ENCODE measurements around the gene C1QTNF3. TPM values are rescaled to one million over a fixed set of nuclear protein-coding genes. Genes with fewer than 3 reads are reported as not detected.
"Not testable (repeated sequence)": the region's sequence is repeated elsewhere in the genome, so short reads cannot be mapped to it uniquely, and the experiment has no call there.

The C1QTNF3 gene
- total RNA-seq, 2 donors from 2014 or later: 1.6 to 8.2 TPM

DNA sequence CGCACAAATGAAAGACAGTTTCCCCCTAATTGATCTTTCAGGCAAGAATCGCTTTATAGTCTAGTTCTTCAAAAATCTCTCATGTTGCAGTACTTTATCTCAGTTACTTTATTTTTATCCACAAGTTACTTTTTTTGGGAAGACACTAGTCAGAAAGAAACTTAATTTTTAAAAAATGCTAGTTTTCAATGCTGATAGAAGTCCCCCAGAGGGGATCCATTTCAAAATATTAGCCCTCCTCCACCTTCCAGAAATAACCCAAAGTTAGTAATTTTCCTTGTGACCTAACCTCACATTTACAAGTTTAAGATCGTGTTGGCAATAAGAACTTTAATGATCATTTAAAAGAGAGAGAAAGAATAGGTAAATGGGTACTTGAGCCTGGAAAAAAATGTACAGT is 11.0 kb downstream of the C1QTNF3 start:
- intact Hi-C loops (cut with DNase I): no loop called here
- H3K9me3 ChIP-seq: no peaks in the 10 kb centered on the region
- WGBS: 83% methylated on average over 3 of the region's 3 CpGs
- no peaks in the 10 kb centered on the region for H3K4me1 ChIP-seq (replicated peaks)
- no peak overlapping the region for H3K27ac ChIP-seq
- TF ChIP-seq, protein P1, sequence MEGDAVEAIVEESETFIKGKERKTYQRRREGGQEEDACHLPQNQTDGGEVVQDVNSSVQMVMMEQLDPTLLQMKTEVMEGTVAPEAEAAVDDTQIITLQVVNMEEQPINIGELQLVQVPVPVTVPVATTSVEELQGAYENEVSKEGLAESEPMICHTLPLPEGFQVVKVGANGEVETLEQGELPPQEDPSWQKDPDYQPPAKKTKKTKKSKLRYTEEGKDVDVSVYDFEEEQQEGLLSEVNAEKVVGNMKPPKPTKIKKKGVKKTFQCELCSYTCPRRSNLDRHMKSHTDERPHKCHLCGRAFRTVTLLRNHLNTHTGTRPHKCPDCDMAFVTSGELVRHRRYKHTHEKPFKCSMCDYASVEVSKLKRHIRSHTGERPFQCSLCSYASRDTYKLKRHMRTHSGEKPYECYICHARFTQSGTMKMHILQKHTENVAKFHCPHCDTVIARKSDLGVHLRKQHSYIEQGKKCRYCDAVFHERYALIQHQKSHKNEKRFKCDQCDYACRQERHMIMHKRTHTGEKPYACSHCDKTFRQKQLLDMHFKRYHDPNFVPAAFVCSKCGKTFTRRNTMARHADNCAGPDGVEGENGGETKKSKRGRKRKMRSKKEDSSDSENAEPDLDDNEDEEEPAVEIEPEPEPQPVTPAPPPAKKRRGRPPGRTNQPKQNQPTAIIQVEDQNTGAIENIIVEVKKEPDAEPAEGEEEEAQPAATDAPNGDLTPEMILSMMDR (IDR thresholded peaks at IDR 0.05): no peak
- TF ChIP-seq POLR2AphosphoS5 (IDR thresholded peaks at IDR 0.05) (no peak), POLR2A (IDR thresholded peaks at IDR 0.05) (no peak)
- H3K4me3 ChIP-seq: no peak overlapping the region
- no peaks in the 10 kb centered on the region for H3K36me3 ChIP-seq
- no peaks in the 10 kb centered on the region for H3K27me3 ChIP-seq (replicated peaks; ENCODE audit: insufficient read depth)
- DNase-seq (ENCODE audit: low spot score): no peak

GRCh38 chr5:34031117-34031516 is 11.9 kb downstream of the C1QTNF3 start:
- no peak overlapping the region for H3K27ac ChIP-seq
- no peaks in the 10 kb centered on the region for H3K36me3 ChIP-seq
- DNase-seq (ENCODE audit: low spot score): no peak
- WGBS: 61% methylated on average over 2 of the region's 2 CpGs
- intact Hi-C loops (cut with DNase I): no loop called here
- no peaks in the 10 kb centered on the region for H3K27me3 ChIP-seq (replicated peaks; ENCODE audit: insufficient read depth)
- no peaks in the 10 kb centered on the region for H3K4me1 ChIP-seq (replicated peaks)
- no peak for TF ChIP-seq POLR2AphosphoS5 (IDR thresholded peaks at IDR 0.05)
- TF ChIP-seq, protein P1 (IDR thresholded peaks at IDR 0.05): no peak
- TF ChIP-seq POLR2A (IDR thresholded peaks at IDR 0.05): no peak
- H3K4me3 ChIP-seq: no peak overlapping the region
- no peaks in the 10 kb centered on the region for H3K9me3 ChIP-seq

GRCh38 chr5:34030585-34030984 is 12.4 kb downstream of the C1QTNF3 start:
- H3K9me3 ChIP-seq; intact Hi-C loops (cut with DNase I): not testable (repeated sequence)

GRCh38 chr5:34030048-34030447 is 13.0 kb downstream of the C1QTNF3 start:
- no peaks in the 10 kb centered on the region for H3K9me3 ChIP-seq
- H3K36me3 ChIP-seq: no peaks in the 10 kb centered on the region
- no peak for TF ChIP-seq POLR2A (IDR thresholded peaks at IDR 0.05)
- no peak for TF ChIP-seq POLR2AphosphoS5 (IDR thresholded peaks at IDR 0.05)
- TF ChIP-seq, protein P1 (IDR thresholded peaks at IDR 0.05): no peak
- 22% methylated on average over 1 of the region's 1 CpG for WGBS
- no peaks in the 10 kb centered on the region for H3K4me1 ChIP-seq (replicated peaks)
- no peak overlapping the region for H3K4me3 ChIP-seq
- H3K27me3 ChIP-seq (replicated peaks; ENCODE audit: insufficient read depth): no peaks in the 10 kb centered on the region
- DNase-seq (ENCODE audit: low spot score): no peak
- no peak overlapping the region for H3K27ac ChIP-seq
- intact Hi-C loops (cut with DNase I): no loop called here

More at GRCh38 chr5:34030585-34030984, 12.4 kb downstream of the C1QTNF3 start:
- H3K36me3 ChIP-seq; H3K4me1 ChIP-seq (replicated peaks); H3K27ac ChIP-seq; H3K4me3 ChIP-seq; DNase-seq (ENCODE audit: low spot score); H3K27me3 ChIP-seq (replicated peaks; ENCODE audit: insufficient read depth): not testable (repeated sequence)
- WGBS: 98% methylated on average over 2 of the region's 2 CpGs

GRCh38 chr5:34028349-34028748 is 14.7 kb downstream of the C1QTNF3 start:
- Histone ChIP-seq H3K9me3 (no peaks in the 10 kb centered on the region), H3K27ac (no peak overlapping the region), H3K36me3 (no peaks in the 10 kb centered on the region), H3K4me1 (replicated peaks) (no peaks in the 10 kb centered on the region), H3K27me3 (replicated peaks; ENCODE audit: insufficient read depth) (no peaks in the 10 kb centered on the region), H3K4me3 (no peak overlapping the region)
- intact Hi-C loops (cut with DNase I): no loop called here
- 93% methylated on average over 3 of the region's 3 CpGs for WGBS
- DNase-seq (ENCODE audit: low spot score): no peak
- TF ChIP-seq POLR2A (IDR thresholded peaks at IDR 0.05) (no peak), POLR2AphosphoS5 (IDR thresholded peaks at IDR 0.05) (no peak)
- TF ChIP-seq, protein P1 (IDR thresholded peaks at IDR 0.05): no peak
